HCT116 (cell line): ENCODE measurements around the gene NEMP2. TPM values are rescaled to one million over a fixed set of nuclear protein-coding genes. Genes with fewer than 3 reads are reported as not detected.
A peak's percentile ranks its signal among the peaks of the same experiment; 100 is the strongest.
"Not testable (repeated sequence)": the region's sequence is repeated elsewhere in the genome, so short reads cannot be mapped to it uniquely, and the experiment has no call there.

ENCODE experiments used
- ATAC-seq: fragments of 200-7000 bp; cut with Tn5 transposase; 2 replicates; pipeline ENCODE4 v1.9.1; 2020; ENCODE audit warnings: mild to moderate bottlenecking, moderate library complexity
- BruUV-seq: library from RNA; stranded (reverse); fragments of 400-500 nt; replicated peaks from 2 replicates; lab custom pipeline; 2021; lab: Mats Ljungman, UMichigan
- CTCF ChIA-PET: fragments of 300-600 bp; sonication (Branson Sonifier 250); formaldehyde crosslinking; loops from one replicate; lab custom pipeline; 2021; ENCODE audit warnings: antibody characterized with exemption; lab: Charles Lee
- POLR2A ChIA-PET: fragments of 300-600, 350-600 bp; sonication (Branson Sonifier 250); formaldehyde crosslinking; loops from one replicate; lab custom pipeline; 2021; ENCODE audit warnings: antibody characterized with exemption; lab: Charles Lee
- RAD21 ChIA-PET, 2 experiments: fragments of 300-600 bp; sonication (Branson Sonifier 250); formaldehyde crosslinking; loops; one replicate each; lab custom pipeline; 2023; ENCODE audit warnings: low total read pairs in 2 of 2; ENCODE audit not compliant: uncharacterized antibody in 2 of 2, unreplicated experiment in 2 of 2, low non-redundant PET in 1 of 2; lab: Charles Lee
- DNase-seq: peaks from one replicate; pipeline ENCODE4 v3.0.0-alpha.2; 2010; ENCODE audit warnings: low read depth, low spot score
- H2AFZ ChIP-seq: fragments of 200-600 bp; shearing (Covaris generic), sonication (generic); 2 replicates; pipeline ENCODE4 v1.6.1; 2017; ENCODE audit warnings: low read depth, mixed run types, mixed read lengths, antibody characterized with exemption, low read length; ENCODE audit not compliant: poor library complexity, severe bottlenecking
- H3K27ac ChIP-seq: 2 replicates; pipeline ENCODE4 v1.5.1; 2012; ENCODE audit warnings: low read depth, low read length
- H3K27me3 ChIP-seq: fragments of 200-600 bp; sonication (generic); 2 replicates; pipeline ENCODE4 v1.6.1; 2016; ENCODE audit warnings: mixed run types, low read length, mixed read lengths; ENCODE audit not compliant: insufficient read depth
- H3K36me3 ChIP-seq, 2 experiments: fragments of 200-500 bp in 1 of 2; fragments of 200-600 bp in 1 of 2; sonication (Bioruptor generic) in 1 of 2; sonication (generic) in 1 of 2; 2 replicates each; pipeline versions ENCODE4 v1.5.1 to v1.6.1; 2014 to 2016; ENCODE audit warnings: low read length in 2 of 2, inconsistent platforms in 1 of 2, mixed read lengths in 1 of 2, mixed run types in 1 of 2; ENCODE audit not compliant: insufficient read depth in 2 of 2, control insufficient read depth in 1 of 2
- H3K4me1 ChIP-seq, 2 experiments: fragments of 200-600 bp in 1 of 2; sonication (generic) in 1 of 2; 2 replicates each; pipeline versions ENCODE4 v1.5.1 to v1.6.1; 2012 to 2017; ENCODE audit warnings: low read length in 2 of 2, inconsistent platforms in 1 of 2, mild to moderate bottlenecking in 1 of 2, mixed read lengths in 1 of 2, mixed run types in 1 of 2, moderate library complexity in 1 of 2; ENCODE audit not compliant: insufficient read depth in 2 of 2, control insufficient read depth in 1 of 2
- H3K4me2 ChIP-seq: fragments of 200-600 bp; sonication (generic); 2 replicates; pipeline ENCODE4 v1.6.1; 2017; ENCODE audit warnings: mixed run types, low read length, mixed read lengths
- H3K4me3 ChIP-seq, 2 experiments: fragments of 200-600 bp in 1 of 2; sonication (generic) in 1 of 2; replicated peaks in 1 of 2; 2 replicates each; pipeline ENCODE4 v1.5.1; 2011 to 2016; ENCODE audit warnings: low read length in 2 of 2, control low read depth in 1 of 2, low read depth in 1 of 2, mild to moderate bottlenecking in 1 of 2, mixed read lengths in 1 of 2, mixed run types in 1 of 2
- H3K79me2 ChIP-seq: fragments of 200-600 bp; sonication (generic); 2 replicates; pipeline ENCODE4 v1.6.1; 2017; ENCODE audit warnings: mild to moderate bottlenecking, mixed run types, low read length, moderate library complexity, mixed read lengths; ENCODE audit not compliant: insufficient read depth
- H3K9ac ChIP-seq: fragments of 200-600 bp; sonication (generic); 2 replicates; pipeline ENCODE4 v1.6.1; 2016; ENCODE audit warnings: low read length, mixed read lengths
- H3K9me2 ChIP-seq: fragments of 200-600 bp; sonication (generic), shearing (Covaris generic); 2 replicates; pipeline ENCODE4 v1.6.1; 2017; ENCODE audit warnings: mixed run types, mild to moderate bottlenecking, moderate library complexity; ENCODE audit not compliant: insufficient read depth
- H3K9me3 ChIP-seq, 2 experiments: fragments of 200-500 bp in 1 of 2; fragments of 200-600 bp in 1 of 2; sonication (Bioruptor generic) in 1 of 2; sonication (generic) in 1 of 2; 2 replicates each; pipeline ENCODE4 v1.6.1; 2014 to 2017; ENCODE audit warnings: low read length in 2 of 2, mixed read lengths in 2 of 2, inconsistent platforms in 1 of 2, low read depth in 1 of 2, mild to moderate bottlenecking in 1 of 2, mixed run types in 1 of 2, moderate library complexity in 1 of 2; ENCODE audit not compliant: control insufficient read depth in 1 of 2, insufficient read depth in 1 of 2
- H4K20me1 ChIP-seq: fragments of 200-600 bp; sonication (generic), shearing (Covaris generic); 2 replicates; pipeline ENCODE4 v1.6.1; 2017; ENCODE audit warnings: mixed run types, mild to moderate bottlenecking, moderate library complexity; ENCODE audit not compliant: insufficient read depth
- EGR1 ChIP-seq: IDR thresholded peaks from 2 replicates; pipeline ENCODE4 v1.6.1; 2012; ENCODE audit warnings: low read depth
- EZH2 ChIP-seq: fragments of 200-600 bp; sonication (generic); IDR thresholded peaks from 2 replicates; pipeline ENCODE4 v1.6.1; 2017; ENCODE audit warnings: antibody characterized with exemption, mixed run types
- FOSL1 ChIP-seq: IDR thresholded peaks from 2 replicates; pipeline ENCODE4 v1.6.1; 2012; ENCODE audit warnings: low read depth
- RAD21 ChIP-seq: IDR thresholded peaks from 2 replicates; pipeline ENCODE4 v1.6.1; 2012; ENCODE audit warnings: low read depth, mild to moderate bottlenecking
- intact Hi-C: fragments of 100-400 bp; cut with micrococcal nuclease; formaldehyde crosslinking; loops from 2 replicates; pipeline ENCODE4 v1.10.0; 2022
- total RNA-seq: library from RNA; stranded (reverse); gene quantifications from one replicate; pipeline ENCODE4 v1.2.1, GENCODE V29; 2021; ENCODE audit not compliant: unreplicated experiment
- TF ChIP-seq, protein P1 (sequence below), 3 experiments: fragments of 200-600 bp in 1 of 3; sonication (generic) in 1 of 3; IDR thresholded peaks in 2 of 3; conservative IDR thresholded peaks in 1 of 3; 2 replicates each; pipeline ENCODE4 v1.5.1; 2012 to 2017; ENCODE audit warnings: low read depth in 2 of 3, low read length in 2 of 3, antibody characterized with exemption in 1 of 3, borderline replicate concordance in 1 of 3, control low read depth in 1 of 3, mild to moderate bottlenecking in 1 of 3, mixed read lengths in 1 of 3, mixed run types in 1 of 3, moderate library complexity in 1 of 3; ENCODE audit not compliant: insufficient read depth in 1 of 3

NEMP2 gene
- total RNA-seq, 1 experiment from 2014 or later, result 8.6 TPM

DNA sequence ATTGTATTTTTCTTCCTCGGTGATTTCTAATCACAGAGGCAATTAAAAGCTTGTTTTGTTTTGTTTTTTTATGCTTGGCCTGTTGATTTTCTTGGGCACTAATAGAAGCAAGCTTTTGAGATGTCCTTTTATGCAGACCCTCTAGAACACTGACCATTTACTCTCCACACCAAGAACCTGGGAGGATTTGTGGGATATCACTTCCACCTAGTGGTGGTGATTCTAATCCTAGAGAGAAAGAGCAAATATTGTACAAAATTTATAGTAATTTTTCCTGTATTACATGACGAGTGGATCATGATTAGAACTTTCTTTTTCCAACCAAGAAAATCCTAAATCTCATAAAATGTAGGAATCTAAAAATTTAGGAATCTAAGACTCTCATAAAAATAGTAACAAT, 23.4 kb downstream of the NEMP2 start:
- H3K4me2 ChIP-seq, result no peak overlapping the region
- H3K9me2 ChIP-seq, result no peaks in the 10 kb centered on the region
- RAD21 ChIA-PET, result no interaction called here
- H3K9ac ChIP-seq, result no peak overlapping the region
- H3K9me3 ChIP-seq, result no peaks in the 10 kb centered on the region
- DNase-seq (peak; percentile 3), ATAC-seq (no peak)
- H2AFZ ChIP-seq, result no peak overlapping the region
- no peaks in the 10 kb centered on the region for H4K20me1 ChIP-seq
- no peaks in the 10 kb centered on the region for H3K27me3 ChIP-seq
- no peaks in the 10 kb centered on the region for H3K79me2 ChIP-seq
- H3K36me3 ChIP-seq, result no peaks in the 10 kb centered on the region
- H3K4me1 ChIP-seq, result no peaks in the 10 kb centered on the region
- no peak overlapping the region for H3K27ac ChIP-seq
- intact Hi-C loops, result loop anchor here (1.0 to 2.0 kb wide), 2 partner anchors 128 to 422 kb away; no protein-coding TSS in a partner anchor
- CTCF ChIA-PET, result interaction anchor here (1.0 to 2.2 kb wide), 2 partner anchors 130 to 422 kb away, joined by 4 to 7 read pairs; no protein-coding TSS in a partner anchor
- no TSS peak for BruUV-seq
- no peak for TF ChIP-seq EZH2
- no peak for TF ChIP-seq FOSL1
- no peak for TF ChIP-seq EGR1
- TF ChIP-seq, protein P1, sequence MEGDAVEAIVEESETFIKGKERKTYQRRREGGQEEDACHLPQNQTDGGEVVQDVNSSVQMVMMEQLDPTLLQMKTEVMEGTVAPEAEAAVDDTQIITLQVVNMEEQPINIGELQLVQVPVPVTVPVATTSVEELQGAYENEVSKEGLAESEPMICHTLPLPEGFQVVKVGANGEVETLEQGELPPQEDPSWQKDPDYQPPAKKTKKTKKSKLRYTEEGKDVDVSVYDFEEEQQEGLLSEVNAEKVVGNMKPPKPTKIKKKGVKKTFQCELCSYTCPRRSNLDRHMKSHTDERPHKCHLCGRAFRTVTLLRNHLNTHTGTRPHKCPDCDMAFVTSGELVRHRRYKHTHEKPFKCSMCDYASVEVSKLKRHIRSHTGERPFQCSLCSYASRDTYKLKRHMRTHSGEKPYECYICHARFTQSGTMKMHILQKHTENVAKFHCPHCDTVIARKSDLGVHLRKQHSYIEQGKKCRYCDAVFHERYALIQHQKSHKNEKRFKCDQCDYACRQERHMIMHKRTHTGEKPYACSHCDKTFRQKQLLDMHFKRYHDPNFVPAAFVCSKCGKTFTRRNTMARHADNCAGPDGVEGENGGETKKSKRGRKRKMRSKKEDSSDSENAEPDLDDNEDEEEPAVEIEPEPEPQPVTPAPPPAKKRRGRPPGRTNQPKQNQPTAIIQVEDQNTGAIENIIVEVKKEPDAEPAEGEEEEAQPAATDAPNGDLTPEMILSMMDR (IDR thresholded peaks at IDR 0.05 in 2 of 3, conservative IDR thresholded peaks at IDR 0.05 in 1 of 3; ENCODE audit: borderline replicate concordance in 1 of 3, insufficient read depth in 1 of 3, low read depth in 2 of 3, low read length in 2 of 3), result peak; percentile 31 to 71 (median 55); a peak in 5 of 6 replicates
- peak; percentile 83 for TF ChIP-seq RAD21
- no peak overlapping the region for H3K4me3 ChIP-seq
- POLR2A ChIA-PET, result no interaction called here

DNA sequence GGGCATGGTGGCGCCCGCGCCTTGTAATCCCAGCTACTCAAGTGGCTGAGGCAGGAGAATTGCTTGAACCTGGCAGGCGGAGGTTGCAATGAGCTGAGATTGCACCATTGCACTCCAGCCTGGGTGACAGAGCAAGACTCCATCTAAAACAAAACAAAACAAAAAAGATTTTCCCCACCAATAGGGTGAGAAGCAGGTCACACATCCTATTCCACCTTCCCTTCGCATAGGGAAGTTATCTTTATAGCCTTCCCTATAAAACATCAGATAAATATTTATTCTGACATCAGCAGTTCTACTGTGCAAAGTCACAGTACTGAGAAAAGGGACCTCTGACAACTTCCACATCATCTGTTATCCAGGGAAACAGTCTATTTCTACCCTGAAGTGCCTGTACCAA, 24.6 kb downstream of the NEMP2 start:
- H2AFZ ChIP-seq, H3K9ac ChIP-seq, H3K4me2 ChIP-seq, H3K27ac ChIP-seq, H3K27me3 ChIP-seq, DNase-seq, RAD21 ChIA-PET, BruUV-seq, H3K4me1 ChIP-seq, H3K9me2 ChIP-seq, H3K9me3 ChIP-seq, ATAC-seq, POLR2A ChIA-PET, H3K4me3 ChIP-seq, H3K79me2 ChIP-seq, H4K20me1 ChIP-seq, H3K36me3 ChIP-seq: not testable (repeated sequence)
- CTCF ChIA-PET, result interaction anchor here (0.7 kb wide), 1 partner anchor 127 kb away, joined by 3 read pairs; no protein-coding TSS in a partner anchor
- intact Hi-C loops, result loop anchor here (2.0 to 5.0 kb wide), 2 partner anchors 183 to 421 kb away; no protein-coding TSS in a partner anchor
